A673 (cell line): ENCODE data around the gene AKTIP.

Source experiments
- CTCF ChIP-seq: fragments of 300-800, 200-600 bp; sonication (generic); conservative IDR thresholded peaks from 2 replicates; pipeline ENCODE4 v1.5.1; 2017; ENCODE audit warnings: low read depth, mild to moderate bottlenecking, antibody characterized with exemption, low read length, moderate library complexity, mixed read lengths
- EZH2 ChIP-seq: fragments of 200-600 bp; sonication (generic); IDR thresholded peaks from 2 replicates; pipeline ENCODE4 v1.6.1; 2017; ENCODE audit warnings: borderline replicate concordance, low read depth, mild to moderate bottlenecking, mixed read lengths, antibody characterized with exemption, low read length; ENCODE audit not compliant: poor library complexity, severe bottlenecking

- TF ChIP-seq CTCF (no peak), EZH2 (no peak)
Measured at GRCh38 chr16:53530046-53530445, 27.0 kb upstream of the AKTIP start.
